ENCODE data around the gene SPRR1B.

- TF ChIP-seq POLR2A (IDR thresholded peaks at IDR 0.05) (no peak), CTCF (IDR thresholded peaks at IDR 0.05) (no peak)
Observed at GRCh38 chr1:152998476-152998875, 32.5 kb upstream of the SPRR1B start.
